Liver (tissue), 9 donors: ENCODE results near the gene PIK3CG. TPM values are rescaled to one million over a fixed set of nuclear protein-coding genes. Genes with fewer than 3 reads are reported as not detected.

Experiments used
- DNase-seq: peaks from one replicate; pipeline ENCODE4 v3.0.0-alpha.2; 2017; ENCODE audit warnings: low spot score
- H3K27ac ChIP-seq, 2 donors: one replicate each; pipeline ENCODE4 v1.7.0; 2013; ENCODE audit warnings: inconsistent platforms in 2 of 2, low read length in 2 of 2, control low read depth in 1 of 2, low read depth in 1 of 2, mild to moderate bottlenecking in 1 of 2
- H3K27me3 ChIP-seq, 4 donors: one replicate each; pipeline versions ENCODE4 v1.6.1 to v1.7.0; 2013; ENCODE audit warnings: low read length in 3 of 4, inconsistent platforms in 1 of 4, mild to moderate bottlenecking in 1 of 4, moderate library complexity in 1 of 4; ENCODE audit not compliant: control insufficient read depth in 4 of 4, insufficient read depth in 4 of 4
- H3K36me3 ChIP-seq, 4 donors: one replicate each; pipeline versions ENCODE4 v1.6.1 to v1.7.0; 2013; ENCODE audit warnings: low read length in 3 of 4, mild to moderate bottlenecking in 3 of 4, low read depth in 1 of 4, moderate library complexity in 1 of 4; ENCODE audit not compliant: control insufficient read depth in 4 of 4, insufficient read depth in 3 of 4
- H3K4me1 ChIP-seq, 4 donors: one replicate each; pipeline versions ENCODE4 v1.6.1 to v1.7.0; 2013; ENCODE audit warnings: low read length in 3 of 4, mild to moderate bottlenecking in 3 of 4, moderate library complexity in 1 of 4; ENCODE audit not compliant: control insufficient read depth in 4 of 4, insufficient read depth in 4 of 4
- H3K4me3 ChIP-seq, 3 donors: one replicate each; pipeline versions ENCODE4 v1.6.1 to v1.7.0; 2013; ENCODE audit warnings: low read length in 3 of 3, control low read depth in 1 of 3, low read depth in 1 of 3, mild to moderate bottlenecking in 1 of 3
- H3K9ac ChIP-seq, 2 donors: one replicate each; pipeline ENCODE4 v1.7.0; 2013; ENCODE audit warnings: low read length in 2 of 2, mild to moderate bottlenecking in 2 of 2, moderate library complexity in 2 of 2, control low read depth in 1 of 2, low read depth in 1 of 2
- H3K9me3 ChIP-seq, 4 donors: one replicate each; pipeline versions ENCODE4 v1.6.1 to v1.7.0; 2013; ENCODE audit warnings: low read length in 3 of 4; ENCODE audit not compliant: control insufficient read depth in 4 of 4
- ATF3 ChIP-seq: IDR thresholded peaks from 2 replicates; pipeline ENCODE4 v1.6.1; 2016; ENCODE audit warnings: antibody characterized with exemption
- EGR1 ChIP-seq, 2 donors: IDR thresholded peaks; 2 replicates each; pipeline ENCODE4 v1.6.1; 2016 to 2018; ENCODE audit warnings: antibody characterized with exemption in 2 of 2, low read depth in 2 of 2
- FOXA1 ChIP-seq: IDR thresholded peaks from 2 replicates; pipeline ENCODE4 v1.6.1; 2016; ENCODE audit warnings: antibody characterized with exemption
- FOXA2 ChIP-seq: IDR thresholded peaks from 2 replicates; pipeline ENCODE4 v1.6.1; 2016; ENCODE audit warnings: antibody characterized with exemption
- GABPA ChIP-seq, 2 donors: IDR thresholded peaks in 1 of 2; conservative IDR thresholded peaks in 1 of 2; 2 replicates each; pipeline ENCODE4 v1.6.1; 2016; ENCODE audit warnings: antibody characterized with exemption in 2 of 2, mild to moderate bottlenecking in 1 of 2, moderate library complexity in 1 of 2
- HNF4A ChIP-seq, 2 donors: conservative IDR thresholded peaks; 2 replicates each; pipeline ENCODE4 v1.6.1; 2016; ENCODE audit warnings: antibody characterized with exemption in 2 of 2, mild to moderate bottlenecking in 2 of 2
- JUND ChIP-seq, 2 donors: IDR thresholded peaks; 2 replicates each; pipeline ENCODE4 v1.6.1; 2016; ENCODE audit warnings: antibody characterized with exemption in 2 of 2
- MAX ChIP-seq: IDR thresholded peaks from 2 replicates; pipeline ENCODE4 v1.6.1; 2016; ENCODE audit warnings: antibody characterized with exemption
- NR2F2 ChIP-seq: IDR thresholded peaks from 2 replicates; pipeline ENCODE4 v1.6.1; 2016; ENCODE audit warnings: antibody characterized with exemption
- RAD21 ChIP-seq, 2 donors: IDR thresholded peaks; 2 replicates each; pipeline ENCODE4 v1.6.1; 2016; ENCODE audit warnings: antibody characterized with exemption in 2 of 2, mild to moderate bottlenecking in 2 of 2
- REST ChIP-seq: IDR thresholded peaks from 2 replicates; pipeline ENCODE4 v1.6.1; 2016; ENCODE audit warnings: antibody characterized with exemption, mild to moderate bottlenecking
- RXRA ChIP-seq, 2 donors: IDR thresholded peaks; 2 replicates each; pipeline ENCODE4 v1.6.1; 2017 to 2018; ENCODE audit warnings: antibody characterized with exemption in 2 of 2, mild to moderate bottlenecking in 1 of 2
- SP1 ChIP-seq: IDR thresholded peaks from 2 replicates; pipeline ENCODE4 v1.6.1; 2018; ENCODE audit warnings: antibody characterized with exemption, mild to moderate bottlenecking
- TAF1 ChIP-seq: conservative IDR thresholded peaks from 2 replicates; pipeline ENCODE4 v1.6.1; 2016; ENCODE audit warnings: antibody characterized with exemption, mild to moderate bottlenecking
- ZBTB33 ChIP-seq: IDR thresholded peaks from 2 replicates; pipeline ENCODE4 v1.6.1; 2016; ENCODE audit warnings: antibody characterized with exemption
- WGBS: extraction: QIAGEN DNeasy Blood & Tissue Kit; methylation state at CpG from one replicate; pipeline ENCODE4 v1.1.7; 2013; 5-methylcytosine and 5-hydroxymethylcytosine counted together
- polyA plus RNA-seq, 2 donors: library from polyadenylated mRNA; stranded (reverse) in 1 of 2; unstranded in 1 of 2; fragments of 200-250 nt in 1 of 2; fragments of >200 nt in 1 of 2; fragmentation: Nextera tagmentation in 1 of 2; extraction: Ambion mirVana in 1 of 2; gene quantifications; one replicate each; pipeline versions ENCODE4 v1.2.1 to v1.2.3, GENCODE V29; 2013 to 2015
- total RNA-seq, 2 donors: library from RNA; depleted of rRNA; stranded (reverse); fragments of >200 nt; gene quantifications; one replicate each; pipeline ENCODE4 v1.2.3, GENCODE V29; 2014
- donor health status: healthy.
- donor health status: healthy.
- donor health status: healthy.
- donor health status: healthy.
- donor health status: healthy.

PIK3CG gene
- total and polyA plus RNA-seq, 4 donors = 0.36 to 4.1 (median 1.3) TPM

- 84% methylated on average over 5 of the region's 5 CpGs for WGBS
- no peak overlapping the region for H3K27ac ChIP-seq
Measured at GRCh38 chr7:106938803-106939202, 73.7 kb downstream of the PIK3CG start.

More at GRCh38 chr7:106938803-106939202, 73.7 kb downstream of the PIK3CG start:
- H3K36me3 ChIP-seq = no peaks in the 10 kb centered on the region
- no peak overlapping the region for H3K9ac ChIP-seq
- TF ChIP-seq HNF4A (conservative IDR thresholded peaks at IDR 0.05) = no peak
- no peak for TF ChIP-seq RXRA (IDR thresholded peaks at IDR 0.05)
- no peak for TF ChIP-seq SP1
- TF ChIP-seq MAX = no peak
- no peak for TF ChIP-seq GABPA (IDR thresholded peaks at IDR 0.05 in 1 of 2, conservative IDR thresholded peaks at IDR 0.05 in 1 of 2)
- TF ChIP-seq ATF3 = no peak
- TF ChIP-seq ZBTB33 = no peak
- no peak for TF ChIP-seq FOXA1
- TF ChIP-seq FOXA2 = no peak
- TF ChIP-seq TAF1 = no peak
- no peak for TF ChIP-seq JUND (IDR thresholded peaks at IDR 0.05)
- no peak for TF ChIP-seq RAD21 (IDR thresholded peaks at IDR 0.05)
- TF ChIP-seq REST = no peak
- TF ChIP-seq EGR1 (IDR thresholded peaks at IDR 0.05; ENCODE audit: low read depth in 2 of 2) = no peak
- TF ChIP-seq NR2F2 = no peak
- H3K4me3 ChIP-seq = no peak overlapping the region
- no peaks in the 10 kb centered on the region for H3K27me3 ChIP-seq
- no peak for DNase-seq
- H3K4me1 ChIP-seq = no peaks in the 10 kb centered on the region
- no peaks in the 10 kb centered on the region for H3K9me3 ChIP-seq
